Limb (tissue), 2 donors: Measurements from ENCODE around the gene INS.

Experiments used
- DNase-seq, 2 donors: peaks; one replicate each; pipeline ENCODE4 v3.0.0-alpha.2; 2016; ENCODE audit errors: extremely low spot score in 2 of 2

Gene INS

DNA sequence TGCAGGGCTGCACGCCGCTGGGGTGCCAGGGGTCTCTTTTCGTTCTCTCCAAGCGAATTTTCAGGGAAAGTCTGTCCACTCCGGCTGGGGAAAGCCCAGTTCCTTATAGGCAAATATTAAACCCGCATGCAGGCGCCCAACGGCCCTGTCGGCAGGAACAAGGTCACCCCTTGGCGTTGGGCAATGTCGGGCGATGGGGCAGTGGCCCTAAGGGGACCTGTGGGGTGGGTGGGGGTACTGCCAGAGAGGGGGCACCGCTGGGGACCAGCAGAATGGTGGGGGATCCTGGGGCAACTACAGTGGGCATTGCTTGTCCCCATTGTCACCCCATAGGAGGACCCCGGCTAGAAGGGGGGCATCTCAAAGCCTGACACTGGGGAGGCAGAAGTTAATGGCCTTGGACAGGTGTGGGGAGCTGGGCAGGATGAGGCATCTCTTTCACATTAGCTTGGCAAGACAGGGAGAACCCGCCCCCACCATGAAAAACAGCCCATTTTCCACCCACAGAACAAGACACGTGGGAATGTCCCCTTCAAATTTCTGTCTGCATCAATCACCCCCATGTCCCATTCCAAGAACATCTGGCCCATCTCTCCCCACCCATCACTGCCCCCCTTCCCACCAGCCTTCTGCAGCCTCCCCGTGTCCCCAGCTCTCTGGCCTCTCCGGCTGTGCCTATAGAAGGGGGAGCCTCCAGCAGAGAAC, 16.3 kb downstream of the INS start:
- no peak for DNase-seq

DNA sequence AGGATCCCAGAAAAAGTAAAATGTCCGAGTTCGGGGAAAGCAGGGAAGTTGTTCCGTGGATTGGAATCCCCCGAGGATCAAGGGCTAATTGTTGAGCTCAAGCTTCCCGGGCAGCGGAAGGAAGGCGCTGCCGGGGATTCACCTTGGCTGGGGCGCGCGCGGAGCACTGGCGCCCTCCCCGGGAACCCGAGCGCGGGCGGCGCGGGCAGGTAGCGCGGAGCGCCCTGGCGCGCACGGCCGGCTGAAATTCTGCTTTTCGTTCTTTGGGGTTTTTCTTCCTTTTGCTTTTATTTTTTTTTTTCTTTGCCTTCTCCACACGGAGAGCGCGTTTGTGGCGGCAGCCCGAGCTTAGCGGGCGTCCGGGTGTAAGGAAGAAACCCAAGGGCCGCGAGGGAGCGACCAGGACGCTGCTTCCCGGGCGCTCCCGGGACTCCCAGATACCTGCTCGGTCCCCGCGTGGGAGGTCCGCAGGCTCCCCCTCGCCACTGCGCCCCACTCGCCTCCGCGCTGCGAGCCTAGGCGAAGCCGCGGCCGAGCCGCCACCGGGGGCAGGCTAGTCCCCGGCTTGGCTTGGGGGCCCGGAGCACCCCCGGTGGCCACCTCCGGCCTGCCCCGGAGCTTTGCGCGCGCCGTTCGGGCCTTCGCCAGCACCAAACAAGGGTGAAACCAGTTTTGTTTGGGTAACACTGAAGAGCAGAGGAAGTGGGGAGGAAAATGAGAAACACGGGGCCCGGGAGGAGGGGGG, 17.0 kb downstream of the INS start:
- no peak for DNase-seq

DNA sequence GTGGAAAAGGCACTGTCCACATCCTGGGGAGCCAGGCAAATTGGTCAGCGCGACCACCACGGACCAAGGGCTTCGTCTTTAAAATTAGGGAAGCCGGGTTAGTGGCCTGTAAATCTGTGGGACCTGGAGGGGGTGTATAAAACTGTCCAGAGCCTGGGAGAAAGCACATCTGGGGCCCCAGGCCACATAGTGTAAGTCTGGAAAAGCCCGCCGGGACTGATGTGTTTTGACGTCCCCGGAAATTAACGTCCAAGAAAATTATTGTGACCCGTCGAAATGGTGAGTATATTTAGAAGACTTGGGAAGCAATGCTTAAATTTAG, 17.6 kb downstream of the INS start:
- DNase-seq = no peak

DNA sequence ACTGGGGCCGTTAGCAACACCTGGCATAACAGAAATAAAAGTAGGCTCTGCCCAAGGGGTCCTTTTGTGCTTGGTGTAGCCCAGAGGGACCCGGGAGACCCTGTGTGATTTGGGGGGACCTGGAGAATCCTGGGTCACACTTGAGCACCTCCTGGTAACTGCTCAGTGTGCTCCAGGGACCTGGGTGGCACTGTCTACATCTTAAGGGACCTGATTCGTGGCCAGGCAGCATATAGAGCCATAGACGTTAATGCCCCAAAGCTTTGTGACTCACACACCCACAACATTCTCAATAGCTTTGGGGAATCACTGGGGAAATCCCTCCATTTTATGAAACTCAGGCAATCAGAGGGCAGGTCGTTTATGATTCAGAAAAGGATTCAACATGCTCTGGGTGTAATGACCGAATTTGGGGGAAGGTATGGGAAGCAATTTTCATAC, 18.2 kb downstream of the INS start:
- no peak for DNase-seq

DNA sequence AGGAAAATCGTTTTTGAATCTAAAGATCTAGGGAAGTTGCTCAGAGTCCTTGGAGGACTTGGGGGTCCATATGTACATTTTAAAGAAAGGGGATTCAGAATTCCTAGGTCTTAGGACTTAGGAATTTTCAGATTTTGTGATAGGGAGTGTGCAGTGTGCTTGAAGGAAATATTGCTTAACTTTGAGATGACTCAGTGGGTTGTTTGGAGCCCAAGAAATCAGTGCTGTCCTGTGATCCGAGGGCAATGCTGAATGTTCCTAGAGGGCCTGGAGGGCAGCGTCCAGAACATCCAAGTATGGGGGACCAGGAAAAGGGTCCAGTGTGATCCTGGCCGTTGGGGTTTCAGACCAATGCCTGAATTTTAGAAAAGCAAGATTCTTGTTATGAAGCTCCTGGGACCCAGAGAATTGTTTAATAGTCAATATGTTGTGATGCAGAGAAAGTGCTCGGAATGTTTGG, 18.7 kb downstream of the INS start:
- no peak for DNase-seq

DNA sequence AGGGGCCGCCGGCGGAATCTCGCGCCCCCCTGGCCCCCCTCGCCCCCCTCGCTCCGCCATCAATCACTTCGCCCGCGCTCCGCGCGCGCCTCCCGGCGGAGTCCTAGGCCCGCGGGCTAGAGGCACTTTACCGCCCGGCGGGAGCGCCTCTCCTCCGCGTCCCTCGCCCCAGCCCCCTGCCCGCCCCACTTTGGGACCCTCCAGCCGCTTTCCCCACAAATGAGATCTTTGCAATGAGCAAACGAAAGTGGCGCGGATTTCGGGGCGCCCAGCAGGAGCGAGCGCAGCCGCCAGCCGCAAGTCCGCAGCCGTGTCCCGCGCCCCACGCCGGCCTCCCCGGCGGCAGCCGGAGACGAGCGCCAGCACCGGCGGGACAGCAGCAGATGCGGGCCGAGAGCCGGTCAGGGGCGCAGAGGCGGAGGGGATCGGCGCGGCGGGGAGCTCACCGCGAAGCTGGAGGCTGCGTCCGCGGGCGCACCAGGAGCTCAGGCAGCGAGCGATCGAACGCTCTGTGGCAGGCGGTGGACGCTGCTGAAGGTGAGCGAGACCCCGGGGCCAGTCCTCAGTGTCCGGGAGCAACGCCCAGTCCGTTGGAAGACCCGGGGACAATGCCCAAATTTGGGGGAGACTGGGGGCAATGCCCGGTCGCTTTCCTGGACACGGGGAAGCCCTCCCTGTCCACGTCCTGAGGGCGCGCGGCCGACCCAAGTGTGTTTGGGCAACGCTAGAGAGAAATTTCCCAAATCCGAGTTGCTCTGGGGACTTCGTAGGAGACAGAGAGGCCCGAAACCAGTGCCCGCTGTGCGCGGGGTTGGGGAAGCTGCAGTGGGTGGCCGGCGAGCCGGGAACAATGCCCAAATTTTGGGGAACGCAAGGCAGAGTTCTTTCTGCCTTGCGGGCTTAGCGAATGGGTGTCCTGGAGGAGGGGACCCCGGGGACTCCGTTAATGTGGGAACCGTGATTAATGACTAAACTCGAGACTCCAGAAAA, 20.3 kb downstream of the INS start:
- DNase-seq = no peak

DNA sequence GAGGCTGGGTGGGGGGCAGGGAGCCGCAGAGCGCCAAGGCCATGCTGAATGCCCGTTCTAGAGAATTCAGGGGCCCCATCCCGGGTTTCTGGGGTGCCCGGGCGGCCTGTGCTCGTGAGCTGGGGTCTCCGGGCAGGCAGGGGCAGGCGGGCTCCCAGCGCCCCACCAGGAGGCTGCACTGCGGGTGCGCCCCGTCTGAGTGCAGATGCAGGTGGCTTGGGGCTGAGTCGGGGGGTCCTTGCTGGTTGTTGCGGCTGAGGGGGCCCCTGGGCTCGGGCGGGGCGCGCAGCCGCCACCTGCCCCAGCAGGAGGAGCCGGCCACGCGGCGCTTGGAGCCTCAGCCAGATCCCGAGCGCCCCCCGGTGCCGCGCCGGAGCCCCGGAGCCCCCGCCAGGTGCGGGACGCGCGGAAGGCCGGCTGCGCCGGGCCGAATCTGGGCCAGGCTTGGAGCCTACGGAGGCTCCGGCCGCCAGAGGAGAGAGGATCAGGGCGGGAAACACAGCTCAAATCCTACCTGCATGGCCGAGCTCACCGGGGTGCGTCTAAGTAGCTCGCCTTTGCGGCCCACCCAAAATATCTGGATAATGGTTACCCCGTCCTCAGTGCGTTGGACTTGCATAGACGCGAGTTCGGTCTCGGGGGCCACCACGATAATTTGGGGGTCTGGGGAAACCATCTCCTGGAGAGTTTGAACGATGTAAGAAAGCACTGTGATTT, 21.2 kb downstream of the INS start:
- DNase-seq = peak in 1 of 2 donors; percentile 77

DNA sequence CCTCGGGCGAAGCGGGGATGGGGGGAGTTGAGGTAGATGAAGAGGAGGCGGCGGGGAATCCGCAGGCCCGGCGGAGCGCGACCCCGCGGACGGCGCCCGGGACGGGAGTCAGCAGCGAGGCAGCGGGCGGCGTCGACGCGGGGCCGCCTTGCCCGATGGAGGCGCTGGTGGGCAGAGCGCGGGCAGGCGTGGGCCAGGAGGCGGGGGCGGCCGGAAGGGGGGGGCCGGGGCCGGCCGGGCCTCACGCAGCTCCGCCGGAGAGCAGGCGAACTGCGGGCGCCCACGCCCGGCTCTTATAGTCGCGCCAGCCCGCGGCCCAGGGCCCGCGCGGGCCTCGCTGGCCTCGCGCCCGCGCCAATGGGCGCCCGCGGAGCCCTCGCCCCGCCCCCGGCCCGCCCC, 21.9 kb downstream of the INS start, which contains the start of gene IGF2:
Gene IGF2 (minus strand): TSS at position 267 of the 399 bp plus-strand sequence. CDS start 3,866 bp downstream, outside the sequence.
- DNase-seq = peak in 1 of 2 donors; percentile 83

DNA sequence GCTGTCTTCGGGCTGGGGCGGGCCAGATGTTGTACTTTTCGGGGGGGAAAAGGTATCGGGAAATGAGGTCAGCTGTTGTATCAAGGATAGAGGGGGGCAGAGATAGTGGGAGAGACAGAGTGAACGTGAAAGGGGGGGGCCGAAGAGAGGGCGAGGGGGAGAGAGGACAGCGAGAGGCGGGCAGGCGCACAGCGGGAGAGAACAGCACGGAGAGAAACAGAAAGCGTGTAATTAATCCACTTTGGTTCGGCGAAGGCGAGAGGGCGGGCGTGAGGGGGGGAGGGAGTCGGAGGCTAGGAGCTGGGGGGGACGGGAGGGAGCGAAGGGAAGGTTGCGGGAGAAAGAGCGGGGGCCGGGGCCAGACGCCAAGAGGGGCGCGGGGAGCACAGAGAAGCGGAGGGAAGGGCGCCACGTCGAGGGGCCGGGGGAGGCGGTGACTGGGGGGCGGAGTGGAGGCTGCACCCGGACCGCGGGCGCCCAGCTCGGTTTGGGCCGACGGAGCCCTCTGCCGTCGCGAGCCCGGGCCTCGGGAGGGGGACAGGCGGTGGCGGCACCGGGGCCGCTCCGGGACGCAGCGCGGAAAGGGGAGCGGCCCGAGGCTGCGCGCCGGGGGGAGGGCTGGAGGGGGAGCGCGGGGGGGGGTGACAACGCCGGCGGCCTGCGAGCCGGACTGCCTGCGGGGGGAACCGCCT, 22.4 kb downstream of the INS start:
- no peak for DNase-seq

DNA sequence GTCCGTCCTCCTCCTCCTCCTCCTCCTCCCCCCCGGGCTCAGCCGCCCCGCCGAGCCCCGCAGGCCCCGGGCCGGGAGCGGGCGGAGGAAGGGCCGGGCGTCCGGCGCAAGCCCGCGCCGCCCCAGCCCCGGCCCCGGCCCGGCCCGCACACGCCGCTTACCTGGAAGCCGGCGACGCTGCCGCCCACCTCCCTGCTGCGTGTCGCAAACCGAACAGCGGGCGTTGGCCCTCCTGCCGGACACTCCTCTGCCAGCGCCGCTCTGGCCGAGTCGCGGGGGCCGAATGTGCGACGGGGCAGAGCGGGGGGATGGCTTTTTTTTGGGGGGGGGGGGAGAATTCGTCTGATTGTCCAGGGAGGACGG, 23.0 kb downstream of the INS start:
- no peak for DNase-seq

DNA sequence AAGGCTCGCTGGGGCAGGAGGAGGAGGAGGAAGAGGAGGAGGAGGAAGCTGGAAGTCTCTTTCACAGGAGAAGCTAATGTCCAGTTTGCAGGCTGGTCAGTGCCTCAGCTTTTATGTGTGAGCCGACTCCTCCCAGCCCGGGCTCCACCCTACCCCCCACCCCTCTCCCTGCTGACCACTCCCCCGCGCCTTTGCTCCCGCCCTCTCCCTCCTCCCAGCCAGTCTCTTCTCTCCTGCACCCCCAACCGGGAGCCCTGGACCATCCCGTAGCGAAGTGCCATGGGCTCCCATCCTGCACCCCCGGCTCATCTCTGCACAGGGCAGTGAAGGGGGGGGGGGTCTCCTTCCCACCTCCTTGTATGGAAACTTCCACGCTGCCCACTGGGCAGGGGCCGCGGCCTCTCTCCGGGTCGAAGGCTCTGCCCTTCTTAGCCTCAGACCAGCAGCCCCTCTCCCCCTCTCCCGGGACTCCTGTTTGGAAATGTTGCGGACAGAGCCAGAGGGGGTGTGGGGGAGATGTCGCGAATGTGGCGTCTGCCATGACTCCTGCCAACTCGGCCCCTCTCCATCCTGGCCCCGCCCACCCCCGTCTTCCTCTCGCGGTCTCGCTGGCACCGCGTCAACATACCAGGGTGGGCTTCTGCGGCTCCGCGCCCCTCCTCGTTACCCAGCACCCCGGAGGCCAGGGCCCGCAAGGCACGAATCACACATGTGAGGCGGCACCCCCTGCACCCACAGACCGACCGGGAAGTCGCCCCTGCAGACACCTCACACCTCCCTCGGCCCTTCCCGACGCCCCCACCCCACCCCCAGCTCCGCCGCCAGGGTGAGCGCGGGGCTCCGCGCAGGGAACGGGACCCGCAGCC, 23.6 kb downstream of the INS start:
- peak in 1 of 2 donors; percentile 85 for DNase-seq

DNA sequence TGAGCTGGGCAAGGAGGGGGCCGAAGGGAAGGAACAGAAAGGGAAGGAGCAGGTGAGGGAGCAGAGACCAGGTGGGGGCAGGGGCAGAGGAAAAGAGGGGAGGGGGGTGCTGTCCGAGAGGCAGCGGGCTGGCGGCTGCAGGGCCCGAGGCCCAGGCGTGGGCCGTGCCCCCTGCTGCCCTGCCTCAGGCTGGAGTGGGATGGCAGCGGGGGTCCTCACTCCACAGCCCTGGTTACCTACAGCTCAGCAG, 24.1 kb downstream of the INS start:
- no peak for DNase-seq

DNA sequence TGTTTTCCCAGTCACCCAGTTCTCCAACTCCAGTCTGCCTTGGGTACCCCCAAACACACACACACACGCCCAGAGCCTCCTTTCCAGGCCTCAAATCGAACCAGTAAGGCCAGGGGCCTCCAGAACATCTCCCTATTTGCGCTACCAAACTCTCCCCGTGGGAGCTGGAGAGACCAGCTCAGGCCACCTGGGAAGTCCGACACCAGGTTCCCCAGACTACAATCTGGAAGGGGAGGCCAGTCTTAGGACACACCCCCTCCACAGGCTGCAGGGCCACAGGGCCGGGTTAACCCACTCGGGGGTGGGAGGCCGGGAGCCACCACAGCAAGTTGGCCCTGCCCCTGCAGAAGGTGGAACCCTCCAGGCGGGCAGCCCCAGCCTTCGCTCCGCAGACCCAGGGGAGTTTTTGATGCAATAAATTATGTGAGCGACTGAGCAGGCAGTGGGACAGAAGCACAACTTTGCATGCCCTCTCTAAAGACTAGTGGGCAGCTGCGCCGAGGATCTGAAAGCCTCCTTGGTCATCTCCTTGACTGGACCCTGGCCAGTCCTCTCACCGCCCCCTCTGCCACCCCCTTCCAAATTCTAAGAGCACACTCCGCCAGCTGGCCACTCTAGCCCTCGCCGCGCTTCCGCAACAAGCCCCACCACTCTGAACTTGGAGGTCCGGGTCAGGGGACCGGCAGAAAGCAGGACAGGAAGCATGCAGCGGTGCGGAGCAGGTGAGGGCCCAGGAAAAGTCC, 24.6 kb downstream of the INS start:
- no peak for DNase-seq

DNA sequence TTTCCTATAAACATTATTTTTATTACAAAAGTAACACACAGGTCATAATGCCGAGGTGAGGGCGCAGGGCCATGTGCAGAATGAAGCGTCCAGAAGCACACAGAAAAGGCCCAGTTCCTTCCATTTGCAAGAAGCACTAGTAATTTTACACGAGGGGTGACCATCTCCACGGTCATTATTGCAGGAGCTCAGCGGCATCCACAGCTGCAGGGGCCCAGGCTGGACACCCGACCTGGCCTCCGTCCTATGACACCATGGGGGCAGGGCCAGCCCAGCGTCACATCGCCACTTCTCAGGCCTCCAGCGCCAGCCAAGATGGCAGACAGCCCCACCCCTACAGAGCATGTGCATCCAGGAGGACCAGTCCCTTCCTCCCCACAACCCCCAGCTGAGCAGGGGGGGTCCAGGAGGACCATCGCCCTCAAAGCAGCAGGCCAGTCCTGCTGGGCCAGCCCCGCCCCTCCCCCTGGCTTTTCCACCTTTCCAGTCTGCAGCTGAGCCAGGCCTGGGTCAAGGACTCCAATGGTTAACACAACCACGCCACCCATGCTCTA, 25.3 kb downstream of the INS start:
- no peak for DNase-seq

DNA sequence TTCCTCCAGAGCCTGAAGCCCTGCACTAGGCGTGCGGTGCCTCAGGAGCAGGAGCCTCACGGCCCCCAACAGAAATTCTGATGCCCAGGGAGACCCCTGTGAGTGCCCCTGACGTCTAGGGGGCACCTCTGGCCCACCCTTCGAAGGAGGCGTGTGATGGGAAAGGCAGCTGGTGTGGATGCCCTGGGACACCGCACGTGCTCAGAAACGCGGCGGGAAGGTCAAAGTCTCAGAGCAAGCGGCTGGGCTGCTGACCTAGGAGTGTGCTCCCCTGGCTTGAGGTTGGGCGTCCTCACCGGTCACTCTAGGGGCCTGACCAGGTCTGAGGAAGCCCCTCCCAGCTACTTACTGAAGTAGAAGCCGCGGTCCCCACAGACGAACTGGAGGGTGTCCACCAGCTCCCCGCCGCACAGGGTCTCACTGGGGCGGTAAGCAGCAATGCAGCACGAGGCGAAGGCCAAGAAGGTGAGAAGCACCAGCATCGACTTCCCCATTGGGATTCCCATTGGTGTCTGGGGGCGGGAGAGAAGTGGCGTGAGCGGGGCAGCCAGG, 25.9 kb downstream of the INS start:
- DNase-seq = no peak

DNA sequence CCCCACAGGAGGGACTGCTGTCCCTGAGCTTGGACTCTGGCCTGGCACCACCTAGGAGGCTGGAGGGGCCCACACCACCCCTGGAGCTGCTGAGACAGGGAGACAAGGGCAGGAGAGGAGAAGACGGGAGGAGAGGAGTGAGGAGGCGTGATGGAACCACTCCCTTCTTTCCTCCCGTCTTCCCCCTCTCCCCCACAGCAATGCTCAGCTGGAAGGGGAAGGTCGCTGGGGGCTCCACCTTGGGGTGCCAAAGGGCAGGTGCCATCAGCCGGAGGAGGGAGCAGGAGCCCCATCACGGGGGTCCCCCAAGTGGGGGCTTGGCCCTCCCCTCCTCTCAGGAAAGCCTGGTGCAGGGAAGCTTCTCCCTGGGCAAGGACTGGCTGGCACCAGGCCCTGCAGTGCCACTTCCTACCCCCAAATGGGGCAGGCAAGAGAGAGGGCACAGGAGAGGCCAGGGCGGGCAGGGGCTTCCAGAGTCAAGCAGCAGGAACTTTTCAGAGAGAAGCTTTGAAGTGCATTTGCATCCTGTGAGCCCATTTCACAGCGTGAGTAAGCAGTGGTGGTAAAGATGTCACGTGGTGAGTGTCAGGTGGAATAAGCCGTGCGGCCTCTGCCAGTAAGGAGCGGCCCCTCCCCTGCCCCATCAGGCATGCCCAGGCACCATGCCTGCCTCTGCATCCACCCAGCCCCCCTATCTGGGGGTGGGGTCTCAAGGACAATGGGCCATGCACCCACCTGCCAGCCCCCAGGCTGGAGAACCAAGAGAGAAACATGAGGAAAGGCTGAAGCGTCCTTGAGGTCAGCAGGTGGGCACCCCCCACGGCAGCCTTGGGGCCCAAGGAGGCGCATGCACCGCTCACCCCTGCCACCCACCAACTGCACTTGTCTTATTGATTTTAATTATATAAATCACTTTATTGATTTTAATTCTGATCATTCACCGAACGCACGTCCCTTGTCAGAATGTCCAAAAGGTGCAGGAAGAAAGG, 26.7 kb downstream of the INS start:
- DNase-seq = no peak

DNA sequence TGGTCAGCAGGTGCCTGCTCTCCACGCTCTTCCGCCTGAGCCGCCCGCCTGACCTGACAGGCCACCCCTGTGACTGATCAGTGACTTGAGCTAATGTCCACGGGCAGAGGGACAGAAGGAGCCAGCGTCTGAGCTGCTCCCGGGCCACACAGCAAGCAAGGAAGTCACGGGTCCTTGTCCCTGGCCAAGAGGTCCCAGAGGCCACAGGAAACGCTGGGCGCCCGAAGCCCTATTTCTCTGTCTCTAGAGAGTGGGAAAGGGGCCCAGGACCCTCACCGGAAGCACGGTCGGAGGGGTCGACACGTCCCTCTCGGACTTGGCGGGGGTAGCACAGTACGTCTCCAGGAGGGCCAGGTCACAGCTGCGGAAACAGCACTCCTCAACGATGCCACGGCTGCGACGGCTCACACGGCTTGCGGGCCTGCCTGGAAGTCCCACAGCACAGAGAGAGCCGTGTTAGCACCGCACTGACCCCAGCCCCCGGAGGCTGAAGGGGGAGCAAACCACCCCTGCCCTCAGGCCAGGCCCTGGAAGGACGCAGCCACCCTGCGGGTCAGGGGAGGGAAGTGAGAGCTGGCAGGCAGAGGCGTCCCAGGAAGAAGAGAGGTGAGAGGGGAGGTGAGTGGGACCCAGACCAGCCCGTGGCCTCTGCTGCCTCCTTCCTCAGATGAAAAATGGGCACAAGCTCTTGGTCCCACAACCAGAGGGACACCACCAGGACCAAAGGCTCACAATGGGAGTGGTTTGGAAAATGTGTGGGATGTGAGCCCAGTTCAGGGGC, 27.6 kb downstream of the INS start:
- DNase-seq = no peak
